WTC11 (cell line): ENCODE data around the gene GALNT11. TPM values are rescaled to one million over a fixed set of nuclear protein-coding genes. Genes with fewer than 3 reads are reported as not detected.

Experiments used
- ATAC-seq: fragments of 200-7000 bp; cut with Tn5 transposase; 2 replicates; pipeline ENCODE4 v1.10.0; 2021; ENCODE audit warnings: mild to moderate bottlenecking, moderate library complexity
- CTCF ChIA-PET: fragments of 300-600 bp; sonication (Branson Sonifier 250); formaldehyde crosslinking; loops from one replicate; lab custom pipeline; 2021; ENCODE audit warnings: antibody characterized with exemption; lab: Charles Lee
- POLR2A ChIA-PET: fragments of 350-600 bp; sonication (Branson Sonifier 250); formaldehyde crosslinking; loops from one replicate; lab custom pipeline; 2021; ENCODE audit warnings: antibody characterized with exemption; lab: Charles Lee
- DNase-seq: peaks from one replicate; pipeline ENCODE4 v3.0.0; 2021; ENCODE audit warnings: low spot score
- H3K27ac Mint-ChIP-seq: 2 replicates; pipeline ENCODE4 v1.8.0; 2021; ENCODE audit warnings: mixed read lengths
- H3K27me3 Mint-ChIP-seq: 2 replicates; pipeline ENCODE4 v1.8.0; 2021; ENCODE audit warnings: low read depth, mild to moderate bottlenecking, moderate library complexity, mixed read lengths
- H3K36me3 Mint-ChIP-seq: 2 replicates; pipeline ENCODE4 v1.8.0; 2021; ENCODE audit warnings: mixed read lengths
- H3K4me1 Mint-ChIP-seq: 2 replicates; pipeline ENCODE4 v1.8.0; 2022; ENCODE audit warnings: mixed read lengths
- H3K4me3 Mint-ChIP-seq: 2 replicates; pipeline ENCODE4 v1.8.0; 2021; ENCODE audit warnings: mild to moderate bottlenecking, moderate library complexity, mixed read lengths
- H3K9me3 Mint-ChIP-seq: 2 replicates; pipeline ENCODE4 v1.8.0; 2021; ENCODE audit warnings: mixed read lengths
- CBFB ChIP-seq: sonication (generic); formaldehyde crosslinking; IDR thresholded peaks from 2 replicates; pipeline ENCODE4 v1.8.1; 2022; ENCODE audit warnings: mild to moderate bottlenecking, low read depth, missing genetic modification reagents
- CREB1 ChIP-seq: sonication (generic); formaldehyde crosslinking; IDR thresholded peaks from 2 replicates; pipeline ENCODE4 v1.8.0; 2023; ENCODE audit warnings: mild to moderate bottlenecking, missing genetic modification reagents
- FOXK1 ChIP-seq: sonication (generic); formaldehyde crosslinking; IDR thresholded peaks from 2 replicates; pipeline ENCODE4 v1.8.0; 2022; ENCODE audit warnings: mild to moderate bottlenecking, moderate library complexity, missing genetic modification reagents
- JUN ChIP-seq: sonication (generic); formaldehyde crosslinking; IDR thresholded peaks from 2 replicates; pipeline ENCODE4 v1.8.0; 2023; ENCODE audit warnings: mild to moderate bottlenecking, missing genetic modification reagents
- KAT7 ChIP-seq: sonication (generic); formaldehyde crosslinking; IDR thresholded peaks from 2 replicates; pipeline ENCODE4 v1.8.1; 2023; ENCODE audit warnings: missing genetic modification reagents, mild to moderate bottlenecking, borderline replicate concordance
- MYBL2 ChIP-seq: sonication (generic); formaldehyde crosslinking; IDR thresholded peaks from 2 replicates; pipeline ENCODE4 v1.8.1; 2023; ENCODE audit warnings: mild to moderate bottlenecking, moderate library complexity, missing genetic modification reagents
- NR2C2 ChIP-seq: sonication (generic); formaldehyde crosslinking; IDR thresholded peaks from 2 replicates; pipeline ENCODE4 v1.8.0; 2022; ENCODE audit warnings: mild to moderate bottlenecking, missing genetic modification reagents
- OVOL2 ChIP-seq: fragments of 250-450 bp; sonication (Bioruptor Pico); IDR thresholded peaks from 2 replicates; pipeline ENCODE4 v1.9.0; 2021; ENCODE audit warnings: mild to moderate bottlenecking, borderline replicate concordance
- SMAD3 ChIP-seq: sonication (generic); formaldehyde crosslinking; IDR thresholded peaks from 2 replicates; pipeline ENCODE4 v1.8.0; 2022; ENCODE audit warnings: missing genetic modification reagents, mild to moderate bottlenecking, borderline replicate concordance
- SP1 ChIP-seq: sonication (generic); formaldehyde crosslinking; conservative IDR thresholded peaks from 2 replicates; pipeline ENCODE4 v1.8.1; 2022; ENCODE audit warnings: missing genetic modification reagents
- TEAD4 ChIP-seq: sonication (generic); formaldehyde crosslinking; IDR thresholded peaks from 2 replicates; pipeline ENCODE4 v1.8.0; 2022; ENCODE audit warnings: mild to moderate bottlenecking, missing genetic modification reagents
- ZBTB21 ChIP-seq: sonication (generic); formaldehyde crosslinking; IDR thresholded peaks from 2 replicates; pipeline ENCODE4 v1.8.1; 2023; ENCODE audit warnings: mild to moderate bottlenecking, missing genetic modification reagents, borderline replicate concordance
- ZNF263 ChIP-seq: sonication (generic); formaldehyde crosslinking; IDR thresholded peaks from 2 replicates; pipeline ENCODE4 v1.8.1; 2022; ENCODE audit warnings: low read depth, mild to moderate bottlenecking, moderate library complexity, missing genetic modification reagents
- ZNF317 ChIP-seq: sonication (generic); formaldehyde crosslinking; IDR thresholded peaks from 2 replicates; pipeline ENCODE4 v1.8.1; 2023; ENCODE audit warnings: low read depth, mild to moderate bottlenecking, moderate library complexity, missing genetic modification reagents, borderline replicate concordance
- ZNF396 ChIP-seq: fragments of 250-450 bp; sonication (Bioruptor Pico); IDR thresholded peaks from 2 replicates; pipeline ENCODE4 v1.8.0; 2021; ENCODE audit warnings: mild to moderate bottlenecking, moderate library complexity, borderline replicate concordance
- total RNA-seq: library from RNA; stranded (reverse); gene quantifications from 3 replicates; pipeline ENCODE4 v1.2.3, GENCODE V29; 2021
- TF ChIP-seq, protein P1 (sequence below): fragments of 250-450 bp; sonication (Bioruptor Pico); IDR thresholded peaks from 2 replicates; pipeline ENCODE4 v2.1.2; 2022; ENCODE audit warnings: mild to moderate bottlenecking, moderate library complexity
- TF ChIP-seq, protein P2 (sequence below): sonication (generic); formaldehyde crosslinking; IDR thresholded peaks from 2 replicates; pipeline ENCODE4 v1.8.1; 2022; ENCODE audit warnings: low read depth, mild to moderate bottlenecking, moderate library complexity, missing genetic modification reagents, borderline replicate concordance
- TF ChIP-seq, protein P3 (sequence below): sonication (generic); formaldehyde crosslinking; IDR thresholded peaks from 2 replicates; pipeline ENCODE4 v1.8.0; 2023; ENCODE audit warnings: mild to moderate bottlenecking, missing genetic modification reagents
- TF ChIP-seq, protein P4 (sequence below): fragments of 250-450 bp; sonication (Bioruptor Pico); IDR thresholded peaks from 2 replicates; pipeline ENCODE4 v1.9.0; 2021; ENCODE audit warnings: mild to moderate bottlenecking, borderline replicate concordance
- TF ChIP-seq, protein P5 (sequence below): sonication (generic); formaldehyde crosslinking; IDR thresholded peaks from 2 replicates; pipeline ENCODE4 v1.8.1; 2023; ENCODE audit warnings: mild to moderate bottlenecking, missing genetic modification reagents, moderate library complexity
- TF ChIP-seq, protein P6 (sequence below): sonication (generic); formaldehyde crosslinking; IDR thresholded peaks from 2 replicates; pipeline ENCODE4 v1.8.1; 2022; ENCODE audit warnings: mild to moderate bottlenecking, moderate library complexity, missing genetic modification reagents

The GALNT11 gene
- total RNA-seq, 1 experiment from 2014 or later, result 24.0 TPM

DNA sequence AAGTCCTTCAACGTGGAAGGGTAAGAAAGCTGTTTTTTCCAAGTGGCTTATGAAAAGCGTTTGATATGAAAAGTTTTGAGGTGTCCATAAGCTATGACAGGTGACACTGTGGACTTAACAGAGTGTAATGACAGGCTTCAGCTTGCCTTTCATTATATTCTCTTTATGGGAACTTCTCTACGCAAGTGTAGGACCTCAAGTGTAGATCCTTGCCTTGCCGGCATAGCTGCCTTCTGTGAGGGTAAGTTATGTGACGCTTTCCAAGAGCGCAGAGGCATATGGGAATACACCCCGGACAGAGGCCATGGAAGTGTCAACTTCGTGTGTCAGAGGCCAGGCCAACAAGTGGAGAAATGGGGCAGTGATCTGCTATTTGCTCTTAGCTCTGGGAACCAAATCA, 91.9 kb downstream of the GALNT11 start:
- no peak overlapping the region for H3K4me3 Mint-ChIP-seq
- H3K27ac Mint-ChIP-seq, result no peak overlapping the region
- ATAC-seq (no peak), DNase-seq (no peak)
- H3K4me1 Mint-ChIP-seq, result no peaks in the 10 kb centered on the region
- no peaks in the 10 kb centered on the region for H3K27me3 Mint-ChIP-seq
- peaks cover 53% of the 10 kb centered on the region for H3K36me3 Mint-ChIP-seq
- POLR2A ChIA-PET, result no interaction called here
- TF ChIP-seq ZBTB21 (CRISPR knock-in tag), result no peak
- TF ChIP-seq MYBL2 (CRISPR knock-in tag), result no peak
- TF ChIP-seq, protein P1, sequence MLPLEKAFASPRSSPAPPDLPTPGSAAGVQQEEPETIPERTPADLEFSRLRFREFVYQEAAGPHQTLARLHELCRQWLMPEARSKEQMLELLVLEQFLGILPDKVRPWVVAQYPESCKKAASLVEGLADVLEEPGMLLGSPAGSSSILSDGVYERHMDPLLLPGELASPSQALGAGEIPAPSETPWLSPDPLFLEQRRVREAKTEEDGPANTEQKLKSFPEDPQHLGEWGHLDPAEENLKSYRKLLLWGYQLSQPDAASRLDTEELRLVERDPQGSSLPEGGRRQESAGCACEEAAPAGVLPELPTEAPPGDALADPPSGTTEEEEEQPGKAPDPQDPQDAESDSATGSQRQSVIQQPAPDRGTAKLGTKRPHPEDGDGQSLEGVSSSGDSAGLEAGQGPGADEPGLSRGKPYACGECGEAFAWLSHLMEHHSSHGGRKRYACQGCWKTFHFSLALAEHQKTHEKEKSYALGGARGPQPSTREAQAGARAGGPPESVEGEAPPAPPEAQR, result no peak
- no peak for TF ChIP-seq TEAD4 (CRISPR knock-in tag)
- TF ChIP-seq SP1, result no peak
- no peak for TF ChIP-seq ZNF263 (CRISPR knock-in tag)
- no peak for TF ChIP-seq SMAD3 (CRISPR knock-in tag)
- no peak for TF ChIP-seq NR2C2
- no peak for TF ChIP-seq CBFB (CRISPR knock-in tag)
- TF ChIP-seq OVOL2 (CRISPR knock-in tag), result no peak
- no peak for TF ChIP-seq ZNF317
- TF ChIP-seq, protein P2, sequence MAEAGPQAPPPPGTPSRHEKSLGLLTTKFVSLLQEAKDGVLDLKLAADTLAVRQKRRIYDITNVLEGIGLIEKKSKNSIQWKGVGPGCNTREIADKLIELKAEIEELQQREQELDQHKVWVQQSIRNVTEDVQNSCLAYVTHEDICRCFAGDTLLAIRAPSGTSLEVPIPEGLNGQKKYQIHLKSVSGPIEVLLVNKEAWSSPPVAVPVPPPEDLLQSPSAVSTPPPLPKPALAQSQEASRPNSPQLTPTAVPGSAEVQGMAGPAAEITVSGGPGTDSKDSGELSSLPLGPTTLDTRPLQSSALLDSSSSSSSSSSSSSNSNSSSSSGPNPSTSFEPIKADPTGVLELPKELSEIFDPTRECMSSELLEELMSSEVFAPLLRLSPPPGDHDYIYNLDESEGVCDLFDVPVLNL (CRISPR knock-in tag), result no peak
- peaks cover 5% of the 10 kb centered on the region; the same call in 1 of the 2 replicates for H3K9me3 Mint-ChIP-seq
- CTCF ChIA-PET, result no interaction called here

DNA sequence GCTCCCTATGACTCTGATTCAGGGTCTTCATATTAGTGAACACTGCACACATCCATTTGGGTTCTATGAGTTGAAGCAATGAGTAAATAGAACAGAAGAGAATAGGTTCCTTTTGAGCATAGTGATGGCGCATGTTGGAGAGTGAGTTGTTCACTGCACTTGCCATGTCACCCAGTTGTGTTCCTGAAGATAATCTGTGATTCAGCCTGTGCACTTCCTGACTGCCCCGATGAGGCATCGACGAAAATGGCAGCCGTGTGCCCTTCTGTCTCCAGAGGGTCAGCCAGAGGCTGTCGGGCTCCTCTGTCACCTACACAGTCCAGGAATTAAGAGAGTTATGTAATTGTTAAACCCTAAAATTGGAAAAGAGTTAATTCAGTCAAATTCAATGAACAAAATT, 94.7 kb downstream of the GALNT11 start:
- no peaks in the 10 kb centered on the region for H3K4me1 Mint-ChIP-seq
- peaks cover 58% of the 10 kb centered on the region for H3K36me3 Mint-ChIP-seq
- H3K27ac Mint-ChIP-seq, result no peak overlapping the region
- POLR2A ChIA-PET, result no interaction called here
- no peak for ATAC-seq
- H3K27me3 Mint-ChIP-seq, result no peaks in the 10 kb centered on the region
- no peak overlapping the region for H3K4me3 Mint-ChIP-seq
- no peaks in the 10 kb centered on the region; the same call in 1 of the 2 replicates for H3K9me3 Mint-ChIP-seq
- DNase-seq, result no peak
- CTCF ChIA-PET, result no interaction called here
- TF ChIP-seq, protein P3, sequence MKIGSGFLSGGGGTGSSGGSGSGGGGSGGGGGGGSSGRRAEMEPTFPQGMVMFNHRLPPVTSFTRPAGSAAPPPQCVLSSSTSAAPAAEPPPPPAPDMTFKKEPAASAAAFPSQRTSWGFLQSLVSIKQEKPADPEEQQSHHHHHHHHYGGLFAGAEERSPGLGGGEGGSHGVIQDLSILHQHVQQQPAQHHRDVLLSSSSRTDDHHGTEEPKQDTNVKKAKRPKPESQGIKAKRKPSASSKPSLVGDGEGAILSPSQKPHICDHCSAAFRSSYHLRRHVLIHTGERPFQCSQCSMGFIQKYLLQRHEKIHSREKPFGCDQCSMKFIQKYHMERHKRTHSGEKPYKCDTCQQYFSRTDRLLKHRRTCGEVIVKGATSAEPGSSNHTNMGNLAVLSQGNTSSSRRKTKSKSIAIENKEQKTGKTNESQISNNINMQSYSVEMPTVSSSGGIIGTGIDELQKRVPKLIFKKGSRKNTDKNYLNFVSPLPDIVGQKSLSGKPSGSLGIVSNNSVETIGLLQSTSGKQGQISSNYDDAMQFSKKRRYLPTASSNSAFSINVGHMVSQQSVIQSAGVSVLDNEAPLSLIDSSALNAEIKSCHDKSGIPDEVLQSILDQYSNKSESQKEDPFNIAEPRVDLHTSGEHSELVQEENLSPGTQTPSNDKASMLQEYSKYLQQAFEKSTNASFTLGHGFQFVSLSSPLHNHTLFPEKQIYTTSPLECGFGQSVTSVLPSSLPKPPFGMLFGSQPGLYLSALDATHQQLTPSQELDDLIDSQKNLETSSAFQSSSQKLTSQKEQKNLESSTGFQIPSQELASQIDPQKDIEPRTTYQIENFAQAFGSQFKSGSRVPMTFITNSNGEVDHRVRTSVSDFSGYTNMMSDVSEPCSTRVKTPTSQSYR (CRISPR knock-in tag), result no peak
- TF ChIP-seq, protein P4, sequence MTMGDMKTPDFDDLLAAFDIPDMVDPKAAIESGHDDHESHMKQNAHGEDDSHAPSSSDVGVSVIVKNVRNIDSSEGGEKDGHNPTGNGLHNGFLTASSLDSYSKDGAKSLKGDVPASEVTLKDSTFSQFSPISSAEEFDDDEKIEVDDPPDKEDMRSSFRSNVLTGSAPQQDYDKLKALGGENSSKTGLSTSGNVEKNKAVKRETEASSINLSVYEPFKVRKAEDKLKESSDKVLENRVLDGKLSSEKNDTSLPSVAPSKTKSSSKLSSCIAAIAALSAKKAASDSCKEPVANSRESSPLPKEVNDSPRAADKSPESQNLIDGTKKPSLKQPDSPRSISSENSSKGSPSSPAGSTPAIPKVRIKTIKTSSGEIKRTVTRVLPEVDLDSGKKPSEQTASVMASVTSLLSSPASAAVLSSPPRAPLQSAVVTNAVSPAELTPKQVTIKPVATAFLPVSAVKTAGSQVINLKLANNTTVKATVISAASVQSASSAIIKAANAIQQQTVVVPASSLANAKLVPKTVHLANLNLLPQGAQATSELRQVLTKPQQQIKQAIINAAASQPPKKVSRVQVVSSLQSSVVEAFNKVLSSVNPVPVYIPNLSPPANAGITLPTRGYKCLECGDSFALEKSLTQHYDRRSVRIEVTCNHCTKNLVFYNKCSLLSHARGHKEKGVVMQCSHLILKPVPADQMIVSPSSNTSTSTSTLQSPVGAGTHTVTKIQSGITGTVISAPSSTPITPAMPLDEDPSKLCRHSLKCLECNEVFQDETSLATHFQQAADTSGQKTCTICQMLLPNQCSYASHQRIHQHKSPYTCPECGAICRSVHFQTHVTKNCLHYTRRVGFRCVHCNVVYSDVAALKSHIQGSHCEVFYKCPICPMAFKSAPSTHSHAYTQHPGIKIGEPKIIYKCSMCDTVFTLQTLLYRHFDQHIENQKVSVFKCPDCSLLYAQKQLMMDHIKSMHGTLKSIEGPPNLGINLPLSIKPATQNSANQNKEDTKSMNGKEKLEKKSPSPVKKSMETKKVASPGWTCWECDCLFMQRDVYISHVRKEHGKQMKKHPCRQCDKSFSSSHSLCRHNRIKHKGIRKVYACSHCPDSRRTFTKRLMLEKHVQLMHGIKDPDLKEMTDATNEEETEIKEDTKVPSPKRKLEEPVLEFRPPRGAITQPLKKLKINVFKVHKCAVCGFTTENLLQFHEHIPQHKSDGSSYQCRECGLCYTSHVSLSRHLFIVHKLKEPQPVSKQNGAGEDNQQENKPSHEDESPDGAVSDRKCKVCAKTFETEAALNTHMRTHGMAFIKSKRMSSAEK (CRISPR knock-in tag), result no peak
- TF ChIP-seq, protein P5, sequence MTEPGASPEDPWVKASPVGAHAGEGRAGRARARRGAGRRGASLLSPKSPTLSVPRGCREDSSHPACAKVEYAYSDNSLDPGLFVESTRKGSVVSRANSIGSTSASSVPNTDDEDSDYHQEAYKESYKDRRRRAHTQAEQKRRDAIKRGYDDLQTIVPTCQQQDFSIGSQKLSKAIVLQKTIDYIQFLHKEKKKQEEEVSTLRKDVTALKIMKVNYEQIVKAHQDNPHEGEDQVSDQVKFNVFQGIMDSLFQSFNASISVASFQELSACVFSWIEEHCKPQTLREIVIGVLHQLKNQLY (CRISPR knock-in tag), result no peak
- TF ChIP-seq CREB1 (CRISPR knock-in tag) (no peak), JUN (CRISPR knock-in tag) (no peak), ZNF396 (CRISPR knock-in tag) (no peak), KAT7 (CRISPR knock-in tag) (no peak), FOXK1 (CRISPR knock-in tag) (no peak)
- TF ChIP-seq, protein P6, sequence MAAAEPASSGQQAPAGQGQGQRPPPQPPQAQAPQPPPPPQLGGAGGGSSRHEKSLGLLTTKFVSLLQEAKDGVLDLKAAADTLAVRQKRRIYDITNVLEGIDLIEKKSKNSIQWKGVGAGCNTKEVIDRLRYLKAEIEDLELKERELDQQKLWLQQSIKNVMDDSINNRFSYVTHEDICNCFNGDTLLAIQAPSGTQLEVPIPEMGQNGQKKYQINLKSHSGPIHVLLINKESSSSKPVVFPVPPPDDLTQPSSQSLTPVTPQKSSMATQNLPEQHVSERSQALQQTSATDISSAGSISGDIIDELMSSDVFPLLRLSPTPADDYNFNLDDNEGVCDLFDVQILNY (CRISPR knock-in tag), result no peak
